ENCODE data around the gene ERG.

GRCh38 chr21:38538353-38538752 lies 40.1 kb upstream of the ERG start:
- TF ChIP-seq CTCF (IDR thresholded peaks at IDR 0.05; ENCODE audit: low read depth, low read length, missing input control), result no peak
- TF ChIP-seq RAD21 (IDR thresholded peaks at IDR 0.05), result no peak
- TF ChIP-seq REST (IDR thresholded peaks at IDR 0.05), result no peak
- TF ChIP-seq HNF4A (conservative IDR thresholded peaks at IDR 0.05), result no peak
